ENCODE results near the gene ASIC4.

ASIC4 gene

DNA sequence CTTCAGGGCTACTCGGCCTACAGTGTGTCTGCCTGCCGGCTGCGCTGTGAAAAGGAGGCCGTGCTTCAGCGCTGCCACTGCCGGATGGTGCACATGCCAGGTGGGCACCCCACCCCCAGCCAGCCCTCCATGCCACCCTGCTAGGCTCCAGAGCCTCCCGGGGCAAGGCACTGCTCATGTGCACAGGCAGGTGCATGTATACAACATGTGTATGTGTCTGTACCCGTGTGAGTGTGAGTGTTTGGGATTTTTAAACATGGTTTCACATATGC is 18.0 kb downstream of the ASIC4 start:
- no peak overlapping the region for H3K4me3 ChIP-seq (ENCODE audit: low read depth, low read length)

DNA sequence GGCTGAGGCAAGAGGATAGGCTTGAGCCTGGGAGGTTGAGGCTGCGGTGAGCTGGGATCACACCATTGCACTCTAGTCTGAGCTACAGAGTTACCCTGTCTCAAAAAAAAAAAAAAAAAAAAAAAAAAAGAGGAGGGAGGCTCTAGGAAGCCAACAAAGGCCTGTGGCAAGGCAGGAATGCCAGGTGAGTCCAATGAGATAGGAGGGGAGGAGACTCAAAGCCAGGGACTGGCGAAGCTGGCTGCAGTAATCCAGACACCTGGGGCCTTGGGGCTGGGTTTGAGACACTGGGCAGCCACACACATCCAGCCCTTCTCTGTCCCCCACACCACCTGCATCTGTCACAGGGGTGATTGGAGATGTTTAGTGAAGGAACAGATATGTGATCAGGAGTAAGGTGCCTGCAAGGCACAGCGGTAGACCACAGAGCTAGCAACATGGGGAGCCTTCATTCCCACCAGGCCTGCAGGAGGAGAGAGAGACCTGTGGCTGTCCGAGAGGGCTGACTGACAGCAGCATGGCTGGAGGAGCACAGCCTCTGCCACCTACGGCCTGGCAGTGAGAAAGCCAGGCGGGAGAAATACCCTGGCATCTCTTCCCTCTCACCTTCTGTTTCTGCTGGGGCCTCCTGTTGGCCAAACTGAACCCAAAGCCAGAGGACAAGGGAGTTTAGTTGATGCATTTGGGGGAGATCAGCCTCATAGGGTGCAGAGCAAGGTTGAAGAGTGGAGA is 19.8 kb downstream of the ASIC4 start:
- H3K4me3 ChIP-seq (ENCODE audit: low read depth, low read length), result no peak overlapping the region

DNA sequence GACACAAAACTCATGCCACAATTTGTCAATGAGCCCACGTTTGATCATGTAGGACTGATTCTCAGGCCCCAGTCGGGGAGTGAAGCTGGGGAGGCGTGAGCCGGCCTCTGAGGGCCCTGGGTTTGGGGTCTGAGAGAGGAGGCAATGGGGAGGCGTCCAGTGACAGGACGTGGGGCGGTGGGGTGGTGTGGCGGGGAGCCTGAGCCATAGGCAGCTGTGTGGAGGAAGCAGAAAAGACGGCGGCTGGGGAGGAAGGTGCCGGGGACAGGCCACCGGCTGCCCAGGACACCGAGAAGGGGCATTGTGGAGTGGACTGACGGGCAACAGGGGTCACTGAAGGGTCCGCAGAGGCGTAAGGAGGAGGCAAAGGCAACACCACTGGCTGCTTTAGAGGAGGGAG is 22.1 kb downstream of the ASIC4 start:
- H3K4me3 ChIP-seq (ENCODE audit: low read depth, low read length), result no peak overlapping the region

DNA sequence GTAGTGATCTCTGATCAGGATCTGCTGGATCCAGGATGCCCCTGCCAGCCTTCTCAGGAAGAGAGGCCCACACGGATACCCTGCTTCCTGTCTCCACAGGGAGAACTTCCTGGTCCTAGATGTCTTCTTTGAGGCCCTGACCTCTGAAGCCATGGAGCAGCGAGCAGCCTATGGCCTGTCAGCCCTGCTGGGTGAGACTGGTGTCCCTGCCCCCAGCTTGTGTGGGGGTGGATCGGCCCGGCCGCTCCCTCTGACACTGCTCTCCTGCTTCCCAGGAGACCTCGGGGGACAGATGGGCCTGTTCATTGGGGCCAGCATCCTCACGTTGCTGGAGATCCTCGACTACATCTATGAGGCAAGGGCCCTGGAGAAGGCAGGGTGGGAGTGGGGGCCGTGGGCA is 22.7 kb downstream of the ASIC4 start:
- no peak overlapping the region for H3K4me3 ChIP-seq (ENCODE audit: low read depth, low read length)

DNA sequence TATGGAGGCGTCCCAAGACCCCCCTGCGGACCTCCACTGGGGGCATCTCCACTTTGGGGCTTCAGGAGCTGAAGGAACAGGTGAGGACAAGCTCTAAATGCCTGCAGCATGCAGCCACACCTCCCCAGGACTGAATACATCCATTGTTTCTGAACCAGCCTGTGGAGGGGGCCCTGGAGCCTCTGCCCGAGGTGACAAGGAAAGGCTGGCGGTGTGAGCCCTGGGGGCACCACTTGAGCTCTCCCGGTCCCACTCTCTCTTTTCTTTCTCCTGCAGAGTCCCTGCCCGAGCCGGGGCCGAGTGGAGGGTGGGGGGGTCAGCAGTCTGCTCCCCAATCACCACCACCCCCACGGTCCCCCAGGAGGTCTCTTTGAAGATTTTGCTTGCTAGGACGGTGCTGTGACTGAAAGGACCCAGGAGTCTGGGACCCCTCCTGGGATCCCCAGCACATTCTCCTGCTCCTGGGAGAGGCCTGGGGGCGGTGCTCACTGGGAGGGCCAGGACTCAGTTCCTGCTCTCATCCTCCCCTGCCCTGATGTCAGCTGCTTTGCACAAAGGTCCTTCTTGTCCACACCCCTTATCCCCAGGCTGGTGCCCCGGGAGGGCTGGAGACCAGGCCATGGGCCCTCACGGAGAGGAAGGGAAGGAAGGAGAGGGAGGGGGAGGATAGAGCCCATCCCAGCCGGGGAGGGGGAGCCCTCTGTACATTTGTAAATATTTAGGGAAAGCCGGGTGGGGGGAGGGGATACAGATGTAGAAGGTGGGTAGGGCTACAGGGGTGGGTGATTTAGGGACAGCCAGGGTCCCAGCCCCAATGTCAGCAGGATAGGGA is 23.6 kb downstream of the ASIC4 start:
- H3K4me3 ChIP-seq (ENCODE audit: low read depth, low read length), result no peak overlapping the region

DNA sequence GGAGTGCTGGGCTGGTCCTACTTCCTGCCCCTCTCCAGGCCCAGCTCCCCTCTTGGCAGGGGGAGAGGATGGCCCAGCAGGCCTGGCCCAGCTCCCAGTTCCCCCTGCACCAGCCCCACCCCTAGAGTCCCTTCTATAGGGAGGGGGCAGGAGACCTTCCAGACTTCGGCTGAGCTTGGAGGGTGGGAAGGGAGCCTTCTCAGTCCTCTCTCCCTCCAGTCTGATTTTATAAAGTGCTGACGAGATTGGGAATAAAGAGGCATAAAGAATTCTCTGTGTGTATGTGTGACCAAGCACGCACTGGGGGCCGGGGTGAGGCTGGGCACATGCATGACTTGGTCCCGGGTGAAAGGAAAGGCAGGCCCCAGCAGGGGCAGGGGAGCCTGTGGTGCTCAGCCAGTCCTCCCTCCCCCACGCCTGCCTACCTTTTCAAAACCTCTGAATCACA is 24.2 kb downstream of the ASIC4 start:
- H3K4me3 ChIP-seq (ENCODE audit: low read depth, low read length), result no peak overlapping the region

DNA sequence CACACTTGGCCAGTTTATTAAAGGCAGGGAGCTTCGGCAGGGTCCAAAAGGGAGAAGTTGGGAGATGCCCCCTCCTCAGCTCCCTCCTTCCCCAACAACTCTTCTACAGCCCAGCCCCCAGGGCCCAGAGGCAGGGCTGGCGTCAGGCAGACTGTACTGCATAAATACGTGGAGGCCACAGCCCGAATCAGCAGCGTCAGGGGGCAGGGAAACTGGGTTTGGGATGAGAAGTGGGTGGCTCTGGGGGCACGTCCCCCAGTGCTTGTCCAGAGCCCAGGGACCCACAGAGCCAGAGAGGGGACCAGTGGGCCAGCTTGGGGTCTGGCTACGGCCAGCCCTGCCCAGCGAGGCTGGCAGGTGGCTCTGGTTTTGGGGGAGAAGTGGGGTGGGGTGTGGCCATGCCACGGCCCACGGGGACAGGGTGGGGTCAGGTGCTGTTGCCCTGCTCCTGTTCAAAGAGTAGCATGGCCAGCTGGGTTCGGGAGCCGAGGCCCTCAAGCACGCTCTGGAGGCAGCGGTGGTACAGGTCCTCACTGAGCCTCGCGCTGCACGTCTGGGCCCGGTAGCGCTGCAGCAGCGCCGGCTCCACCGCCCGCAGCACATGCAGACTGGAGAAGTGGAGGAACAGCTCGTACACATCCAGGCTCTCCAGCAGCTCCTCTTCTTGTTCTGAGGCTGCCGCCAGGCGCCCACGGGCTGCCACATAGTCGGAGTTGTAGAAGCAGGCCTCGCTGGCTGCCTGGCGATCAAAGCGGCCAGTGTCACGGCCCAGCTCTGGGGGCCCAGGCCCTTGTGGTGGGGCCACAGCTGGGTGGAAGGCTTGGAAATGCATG is 24.9 kb downstream of the ASIC4 start:
- H3K4me3 ChIP-seq (ENCODE audit: low read depth, low read length), result no peak overlapping the region

DNA sequence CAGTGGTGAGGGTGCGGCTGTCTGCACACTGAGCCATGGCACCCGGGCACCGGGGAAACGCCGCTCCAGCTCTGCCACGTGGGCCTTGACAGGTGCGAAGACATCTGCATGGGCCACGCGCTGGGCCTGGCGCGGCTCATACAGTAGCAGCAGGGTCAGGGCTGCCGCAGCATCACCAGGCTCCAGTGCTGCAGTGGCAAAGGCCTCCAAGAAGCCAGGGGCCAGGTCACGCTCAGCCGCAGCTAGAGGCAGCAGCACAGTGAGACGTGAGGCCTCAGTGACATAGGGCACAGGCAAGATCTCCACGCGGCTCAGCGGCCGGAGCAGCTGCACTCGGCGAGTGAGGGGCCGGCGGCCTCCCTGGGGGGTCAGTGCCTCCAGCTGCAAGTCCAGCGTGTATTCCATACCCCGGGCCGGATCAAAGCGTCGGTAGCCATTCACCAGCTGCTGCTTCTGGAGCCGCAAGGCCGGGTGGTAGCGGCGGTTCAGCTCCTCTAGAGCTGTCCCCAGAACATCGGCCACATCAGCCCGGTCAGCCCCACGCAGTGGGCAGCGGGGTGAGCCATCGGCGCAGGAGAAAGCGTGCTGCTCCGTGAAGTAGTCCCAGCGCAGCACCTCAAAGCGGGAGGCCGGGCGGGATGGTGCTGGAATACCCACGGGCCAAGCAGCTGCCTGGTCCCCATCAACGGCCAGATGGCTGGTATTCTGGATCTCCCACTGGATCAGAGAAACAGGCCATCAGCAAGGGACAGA is 25.8 kb downstream of the ASIC4 start:
- no peak overlapping the region for H3K4me3 ChIP-seq (ENCODE audit: low read depth, low read length)

DNA sequence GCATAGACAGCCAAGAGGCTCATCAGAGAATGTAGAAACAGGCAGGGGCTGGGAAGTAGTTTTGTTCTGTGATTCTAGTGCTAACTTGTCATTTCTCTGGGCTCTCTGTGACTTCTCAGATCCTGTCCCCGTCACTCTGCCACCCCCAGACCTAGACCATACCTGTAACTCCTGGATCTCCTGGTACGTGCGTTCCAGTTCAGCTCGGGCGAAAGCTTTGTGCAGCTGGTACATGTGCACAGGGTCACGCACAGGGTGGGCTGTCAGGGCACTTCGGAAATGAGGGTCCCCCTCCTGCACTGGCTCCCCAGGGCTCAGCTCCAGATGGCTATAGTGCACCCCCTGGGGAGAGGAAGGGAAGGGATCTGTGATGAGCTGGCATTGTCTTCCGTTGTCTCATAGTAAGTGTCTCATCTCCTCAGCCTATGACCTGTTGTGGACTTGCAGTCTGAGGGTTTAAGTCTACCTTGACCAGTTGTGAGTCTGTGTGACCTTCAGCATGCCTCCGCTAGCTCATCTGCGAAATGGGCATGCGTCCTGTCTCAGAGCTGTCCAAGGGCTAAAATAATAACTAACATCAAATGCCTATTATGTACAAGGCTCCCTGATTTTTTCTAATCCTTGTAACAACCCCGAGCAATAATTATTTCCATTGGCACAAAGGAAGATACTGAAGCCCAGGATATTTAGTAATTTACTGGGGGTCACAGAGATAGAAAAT is 26.7 kb downstream of the ASIC4 start:
- no peak overlapping the region for H3K4me3 ChIP-seq (ENCODE audit: low read depth, low read length)

DNA sequence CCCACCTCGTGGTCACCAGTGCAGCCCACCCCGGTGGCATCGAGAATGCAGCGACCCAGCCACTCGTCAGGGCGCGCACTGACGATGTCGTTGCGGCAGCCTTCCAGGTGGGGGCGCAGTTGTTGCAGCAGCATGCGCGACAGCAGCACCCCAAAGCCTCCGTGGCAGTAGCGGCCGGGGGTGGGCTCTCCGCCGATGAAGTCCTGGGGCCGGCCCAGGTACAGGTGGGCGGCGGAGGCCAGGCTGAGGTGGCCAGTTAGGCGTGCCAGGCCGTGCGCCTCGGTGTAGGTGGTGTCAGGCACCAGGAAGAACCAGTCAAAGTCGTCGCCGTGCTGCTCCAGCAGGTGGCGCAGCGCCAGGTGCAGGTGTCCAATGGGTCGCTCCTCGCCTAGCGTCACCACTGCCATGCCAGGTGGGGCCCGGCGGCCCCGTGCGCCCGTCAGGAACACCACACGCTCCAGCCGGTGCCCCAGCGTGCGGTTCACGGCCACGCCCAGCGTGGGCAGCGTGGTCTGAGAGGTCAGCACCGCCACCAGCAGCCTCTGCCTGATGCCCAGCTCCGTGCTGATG is 27.4 kb downstream of the ASIC4 start:
- no peak overlapping the region for H3K4me3 ChIP-seq (ENCODE audit: low read depth, low read length)

DNA sequence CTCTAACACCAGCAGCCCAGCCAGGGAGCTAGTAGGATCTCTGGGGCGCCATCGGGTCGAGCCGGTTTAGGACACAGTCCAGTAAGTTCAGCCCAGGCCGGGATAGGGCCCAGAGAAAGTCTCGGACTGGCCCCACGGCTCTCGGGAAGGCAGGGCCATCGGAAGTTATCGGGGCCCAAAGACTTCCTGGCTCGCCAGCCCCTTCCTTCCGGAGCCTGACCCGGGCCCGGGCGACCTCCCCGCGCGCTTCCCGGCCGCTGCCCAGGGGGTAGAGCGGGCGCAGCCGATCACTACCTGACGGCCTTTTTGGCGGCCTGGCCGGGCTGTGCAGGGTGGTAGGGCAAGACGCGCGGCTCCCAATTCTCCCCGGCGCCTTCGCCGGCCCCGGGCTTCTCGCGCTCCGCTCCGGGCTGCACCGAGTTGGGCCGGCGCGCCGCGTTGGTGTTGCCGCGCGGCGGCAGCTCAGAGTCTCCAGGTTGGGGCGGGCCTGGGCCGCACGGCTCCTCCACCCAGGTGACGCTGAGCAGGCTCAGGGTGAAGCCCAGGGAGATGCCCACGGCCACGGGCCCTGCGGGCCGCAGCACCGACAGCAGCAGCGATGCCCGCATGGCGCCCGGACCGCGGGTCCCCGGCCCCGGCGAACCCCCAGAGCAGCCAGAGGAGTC is 28.8 kb downstream of the ASIC4 start:
- H3K4me3 ChIP-seq (ENCODE audit: low read depth, low read length), result peak overlapping the region; percentile 77

DNA sequence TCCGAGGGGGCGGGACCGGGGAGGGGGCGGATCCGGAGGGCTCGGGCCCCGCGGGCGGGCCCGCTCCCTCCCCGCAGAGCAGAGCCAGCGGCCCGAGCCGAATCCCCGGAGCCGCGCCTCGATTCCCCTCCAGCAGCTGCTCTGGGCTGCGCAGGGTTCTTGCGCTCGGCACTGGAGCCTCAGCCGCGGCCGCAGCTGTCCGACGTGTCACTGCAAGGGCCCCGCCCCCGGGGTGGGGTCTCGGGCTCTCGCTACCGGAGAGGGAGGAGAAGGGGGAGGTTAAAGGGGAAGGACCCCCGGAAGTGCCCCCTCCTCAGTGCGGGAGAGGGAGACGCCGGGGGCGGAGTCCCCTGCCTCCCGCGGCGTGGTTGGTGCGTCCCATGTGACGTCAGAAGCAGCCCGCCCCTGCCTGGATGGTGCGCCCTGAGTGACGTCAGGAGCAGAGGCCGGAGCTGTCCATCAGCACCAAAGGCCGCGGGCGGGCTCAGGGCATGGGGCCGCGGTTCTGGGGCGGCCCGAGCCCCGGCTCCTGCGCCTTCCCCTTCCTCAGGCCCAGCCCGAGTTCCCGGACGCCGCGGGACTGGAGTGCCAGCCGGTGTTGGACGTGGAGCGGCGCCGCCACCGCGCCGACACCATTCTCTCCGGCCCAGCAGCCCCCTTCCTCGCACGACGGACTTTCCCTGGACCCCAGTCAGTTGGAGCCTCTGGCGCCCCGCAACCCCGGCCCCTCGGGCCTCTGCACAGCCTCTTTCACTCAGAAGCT is 29.5 kb downstream of the ASIC4 start, which contains the start of the genes CHPF and TMEM198:
TSS of gene CHPF (minus strand) at position 214 of the 763 bp plus-strand sequence. CDS start 271 bp downstream, outside the sequence.
TSS of gene TMEM198 (plus strand) at position 433 of the 763 bp plus-strand sequence. CDS start 700 bp downstream, outside the sequence.
- peak within 1 kb of the TSS; percentile 77 for H3K4me3 ChIP-seq (ENCODE audit: low read depth, low read length)

DNA sequence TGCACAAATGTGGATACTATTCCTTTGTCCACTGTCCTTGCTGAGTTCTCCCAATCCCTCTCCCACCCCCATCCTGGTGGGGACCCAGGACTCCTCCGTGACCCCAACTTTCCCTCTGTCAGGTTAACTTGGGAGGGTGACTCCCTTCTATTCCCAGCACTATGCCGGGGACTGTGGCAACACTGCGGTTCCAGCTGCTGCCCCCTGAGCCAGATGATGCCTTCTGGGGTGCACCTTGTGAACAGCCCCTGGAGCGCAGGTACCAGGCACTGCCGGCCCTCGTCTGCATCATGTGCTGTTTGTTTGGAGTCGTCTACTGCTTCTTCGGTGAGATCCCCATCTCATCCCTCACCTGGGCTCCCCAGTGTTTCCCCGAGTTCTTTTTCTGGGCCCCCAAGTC is 30.3 kb downstream of the ASIC4 start:
- peak overlapping the region; percentile 53 for H3K4me3 ChIP-seq (ENCODE audit: low read depth, low read length)

DNA sequence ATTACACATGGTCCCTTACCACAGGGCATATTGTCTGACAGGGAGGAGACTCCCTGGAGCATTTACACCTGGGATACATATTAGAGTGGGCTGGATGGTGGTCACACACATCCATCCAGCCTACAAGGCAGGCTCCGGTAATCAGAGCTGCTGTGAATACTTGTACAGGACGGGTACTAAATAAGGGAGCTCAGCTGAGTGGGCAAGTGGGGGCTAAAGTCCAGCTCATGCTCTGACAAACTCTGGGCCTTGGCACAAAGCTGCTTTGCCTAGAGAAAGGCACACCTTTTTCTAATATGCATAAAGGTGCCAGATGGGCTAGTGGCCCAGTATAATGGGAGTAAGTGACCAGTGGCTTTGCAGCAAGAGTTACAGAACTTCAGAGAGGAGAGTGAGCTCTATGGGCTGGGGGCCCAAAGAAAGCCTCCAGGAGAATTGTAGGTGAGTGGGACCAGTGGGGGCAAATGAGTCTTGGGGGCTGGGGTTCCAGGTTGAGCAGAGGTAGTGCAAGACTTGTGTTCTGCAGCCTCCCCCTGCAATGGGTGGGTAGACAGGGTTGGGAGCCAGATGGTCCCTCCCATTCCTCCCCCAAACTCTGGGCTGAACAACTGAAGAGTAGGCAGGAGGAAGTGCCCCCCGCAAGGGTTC is 31.1 kb downstream of the ASIC4 start:
- no peak overlapping the region for H3K4me3 ChIP-seq (ENCODE audit: low read depth, low read length)

DNA sequence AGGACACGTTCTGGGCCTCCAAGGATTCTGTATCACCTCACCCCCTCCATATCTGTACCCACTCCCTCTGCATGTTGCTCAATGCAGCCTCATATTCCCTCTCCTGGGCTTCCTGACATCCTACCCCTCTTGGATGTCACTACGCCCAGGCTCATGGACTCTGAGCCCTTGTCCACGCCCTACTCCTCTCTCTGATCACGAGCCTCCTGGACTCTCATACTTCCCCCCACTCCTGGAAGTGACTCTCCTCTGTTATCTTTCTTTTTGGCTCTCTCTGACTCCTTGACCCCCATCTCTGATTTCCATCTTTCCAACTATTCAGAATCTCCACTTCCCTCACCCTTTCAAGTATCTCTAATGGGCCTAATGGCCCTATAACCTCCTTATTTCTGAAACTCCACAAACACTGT is 31.7 kb downstream of the ASIC4 start:
- no peak overlapping the region for H3K4me3 ChIP-seq (ENCODE audit: low read depth, low read length)

DNA sequence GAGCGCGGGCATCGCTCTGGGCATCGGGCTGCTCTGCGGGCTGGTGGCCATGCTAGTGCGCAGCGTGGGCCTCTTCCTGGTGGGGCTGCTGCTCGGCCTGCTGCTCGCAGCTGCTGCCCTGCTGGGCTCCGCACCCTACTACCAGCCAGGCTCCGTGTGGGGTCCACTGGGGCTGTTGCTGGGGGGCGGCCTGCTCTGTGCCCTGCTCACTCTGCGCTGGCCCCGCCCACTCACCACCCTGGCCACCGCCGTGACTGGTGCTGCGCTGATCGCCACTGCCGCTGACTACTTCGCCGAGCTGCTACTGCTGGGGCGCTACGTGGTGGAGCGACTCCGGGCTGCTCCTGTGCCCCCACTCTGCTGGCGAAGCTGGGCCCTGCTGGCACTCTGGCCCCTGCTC is 33.3 kb downstream of the ASIC4 start:
- H3K4me3 ChIP-seq (ENCODE audit: low read depth, low read length), result no peak overlapping the region

DNA sequence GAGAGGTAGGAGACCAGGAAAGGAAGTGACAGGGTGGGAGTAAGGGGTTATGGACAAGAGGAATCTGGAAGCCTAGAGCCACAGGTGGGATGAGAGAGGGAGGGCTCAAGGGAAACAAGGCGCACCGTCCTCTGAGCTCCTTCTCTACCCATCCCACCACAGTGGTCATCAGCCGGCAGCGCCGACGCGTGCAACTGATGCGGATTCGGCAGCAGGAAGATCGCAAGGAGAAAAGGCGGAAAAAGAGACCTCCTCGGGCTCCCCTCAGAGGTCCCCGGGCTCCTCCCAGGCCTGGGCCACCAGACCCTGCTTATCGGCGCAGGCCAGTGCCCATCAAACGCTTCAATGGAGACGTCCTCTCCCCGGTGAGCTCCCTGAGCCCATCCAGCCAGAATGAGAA is 34.7 kb downstream of the ASIC4 start:
- H3K4me3 ChIP-seq (ENCODE audit: low read depth, low read length), result no peak overlapping the region

DNA sequence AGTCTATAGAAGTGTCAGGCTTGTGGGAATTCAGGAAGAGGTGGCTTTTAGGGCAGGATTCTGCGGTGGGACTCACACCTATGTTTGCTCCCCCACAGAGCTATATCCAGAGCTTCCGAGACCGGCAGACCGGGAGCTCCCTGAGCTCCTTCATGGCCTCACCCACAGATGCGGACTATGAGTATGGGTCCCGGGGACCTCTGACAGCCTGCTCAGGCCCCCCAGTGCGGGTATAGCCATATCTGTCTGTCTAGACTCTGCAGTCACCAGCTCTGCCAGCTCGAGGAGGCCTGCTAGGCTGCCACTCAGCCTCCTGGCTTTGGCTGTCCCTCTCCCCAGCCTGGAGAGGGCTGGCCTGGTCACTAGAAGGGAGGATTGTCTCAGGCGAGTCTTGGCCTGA is 35.3 kb downstream of the ASIC4 start:
- H3K4me3 ChIP-seq (ENCODE audit: low read depth, low read length), result no peak overlapping the region

Data from iPS-11a (cell line).